Lung (tissue), 12 donors: ENCODE measurements around the gene RANBP17. TPM values are rescaled to one million over a fixed set of nuclear protein-coding genes. Genes with fewer than 3 reads are reported as not detected.
"Not testable (repeated sequence)": the region's sequence is repeated elsewhere in the genome, so short reads cannot be mapped to it uniquely, and the experiment has no call there.

Experiments
- ATAC-seq: fragments of 200-7000 bp; cut with Tn5 transposase; one replicate; pipeline ENCODE4 v1.9.1; 2020; ENCODE audit warnings: moderate number of reproducible peaks; ENCODE audit not compliant: insufficient read depth, low FRiP score
- DNase-seq, 3 donors: peaks; one replicate each; pipeline ENCODE4 v3.0.0-alpha.2; 2013 to 2017
- H3K27ac ChIP-seq, 2 donors: one replicate each; pipeline ENCODE4 v1.5.1; 2013; ENCODE audit warnings: mild to moderate bottlenecking in 2 of 2, moderate library complexity in 2 of 2, control low read depth in 1 of 2, inconsistent platforms in 1 of 2, low read depth in 1 of 2, low read length in 1 of 2
- H3K27me3 ChIP-seq, 3 donors: one replicate each; pipeline ENCODE4 v1.5.1; 2013; ENCODE audit warnings: low read length in 2 of 3; ENCODE audit not compliant: control insufficient read depth in 3 of 3, insufficient read depth in 3 of 3
- H3K36me3 ChIP-seq, 4 donors: one replicate each; pipeline ENCODE4 v1.5.1; 2013; ENCODE audit warnings: low read length in 4 of 4, mild to moderate bottlenecking in 1 of 4, moderate library complexity in 1 of 4; ENCODE audit not compliant: control insufficient read depth in 4 of 4, insufficient read depth in 4 of 4
- H3K4me1 ChIP-seq, 5 donors: one replicate each; pipeline ENCODE4 v1.5.1; 2013; ENCODE audit warnings: low read length in 5 of 5, mild to moderate bottlenecking in 2 of 5, moderate library complexity in 1 of 5; ENCODE audit not compliant: control insufficient read depth in 5 of 5, insufficient read depth in 5 of 5
- H3K4me3 ChIP-seq: one replicate; pipeline ENCODE4 v1.5.1; 2013; ENCODE audit warnings: mild to moderate bottlenecking, control low read depth, moderate library complexity
- H3K9ac ChIP-seq, 2 donors: one replicate each; pipeline ENCODE4 v1.5.1; 2013; ENCODE audit warnings: low read length in 2 of 2, control low read depth in 1 of 2; ENCODE audit not compliant: insufficient read depth in 1 of 2
- H3K9me3 ChIP-seq, 4 donors: one replicate each; pipeline ENCODE4 v1.5.1; 2013; ENCODE audit warnings: low read length in 3 of 4, mild to moderate bottlenecking in 1 of 4, moderate library complexity in 1 of 4; ENCODE audit not compliant: control insufficient read depth in 4 of 4, insufficient read depth in 3 of 4
- WGBS, 2 donors: extraction: QIAGEN DNeasy Blood & Tissue Kit; methylation state at CpG; one replicate each; pipeline ENCODE4 v1.1.7; 2013; 5-methylcytosine and 5-hydroxymethylcytosine counted together
- polyA plus RNA-seq, 2 donors: library from polyadenylated mRNA; stranded (reverse); fragments of 200-250 nt; gene quantifications; one replicate each; pipeline ENCODE4 v1.2.1, GENCODE V29; 2013
- total RNA-seq, 2 donors: library from RNA; depleted of rRNA in 1 of 2; stranded (reverse); fragments of >200 nt in 1 of 2; gene quantifications; one replicate each; pipeline ENCODE4 v1.2.1, GENCODE V29; 2014 to 2021
- TF ChIP-seq, protein P1 (sequence below): IDR thresholded peaks from 2 replicates; pipeline ENCODE4 v1.5.1; 2012; ENCODE audit warnings: mild to moderate bottlenecking; ENCODE audit errors: control extremely low read depth, extremely low read depth
- donor health status: control.
- donor health status: control.
- donor health status: Bipolar disorder and iron deficiency.
- donor health status: healthy.
- donor health status: DM: yes; HTN: yes; CAD: no.

The RANBP17 gene
- total and polyA plus RNA-seq, 4 donors: 1.8 to 130 (median 11.0) TPM

GRCh38 chr5:170832241-170832640 is 29.6 kb upstream of the RANBP17 start:
- Histone ChIP-seq H3K4me1 (peaks cover 0 to 1% (median 0%) of the 10 kb centered on the region in 5 donors), H3K4me3 (no peak overlapping the region), H3K9ac (no peak overlapping the region), H3K27ac (no peak overlapping the region), H3K9me3 (no peaks in the 10 kb centered on the region), H3K36me3 (no peaks in the 10 kb centered on the region), H3K27me3 (peaks cover 0 to 3% (median 0%) of the 10 kb centered on the region in 3 donors)
- TF ChIP-seq, protein P1, sequence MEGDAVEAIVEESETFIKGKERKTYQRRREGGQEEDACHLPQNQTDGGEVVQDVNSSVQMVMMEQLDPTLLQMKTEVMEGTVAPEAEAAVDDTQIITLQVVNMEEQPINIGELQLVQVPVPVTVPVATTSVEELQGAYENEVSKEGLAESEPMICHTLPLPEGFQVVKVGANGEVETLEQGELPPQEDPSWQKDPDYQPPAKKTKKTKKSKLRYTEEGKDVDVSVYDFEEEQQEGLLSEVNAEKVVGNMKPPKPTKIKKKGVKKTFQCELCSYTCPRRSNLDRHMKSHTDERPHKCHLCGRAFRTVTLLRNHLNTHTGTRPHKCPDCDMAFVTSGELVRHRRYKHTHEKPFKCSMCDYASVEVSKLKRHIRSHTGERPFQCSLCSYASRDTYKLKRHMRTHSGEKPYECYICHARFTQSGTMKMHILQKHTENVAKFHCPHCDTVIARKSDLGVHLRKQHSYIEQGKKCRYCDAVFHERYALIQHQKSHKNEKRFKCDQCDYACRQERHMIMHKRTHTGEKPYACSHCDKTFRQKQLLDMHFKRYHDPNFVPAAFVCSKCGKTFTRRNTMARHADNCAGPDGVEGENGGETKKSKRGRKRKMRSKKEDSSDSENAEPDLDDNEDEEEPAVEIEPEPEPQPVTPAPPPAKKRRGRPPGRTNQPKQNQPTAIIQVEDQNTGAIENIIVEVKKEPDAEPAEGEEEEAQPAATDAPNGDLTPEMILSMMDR: no peak
- no peak for ATAC-seq
- WGBS, 2 donors: 80 to 85% methylated on average over 7 of the region's 7 CpGs
- DNase-seq: no peak

DNA sequence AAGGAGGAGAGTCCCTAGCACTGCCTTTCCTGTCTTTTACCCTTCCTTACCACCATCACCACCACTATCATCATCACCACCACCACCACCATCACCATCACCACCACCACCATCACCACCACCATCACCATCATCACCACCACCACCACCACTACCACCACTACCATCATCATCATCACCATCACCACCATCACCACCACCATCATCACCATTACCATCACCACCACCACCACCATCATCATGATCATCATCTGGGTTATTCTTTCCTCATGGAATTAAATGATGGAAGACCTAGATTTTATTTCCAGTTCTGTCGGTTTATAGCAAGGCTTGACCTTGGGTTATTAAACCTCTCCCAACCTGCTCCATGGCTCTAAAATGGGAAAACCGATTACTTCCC is 27.8 kb upstream of the RANBP17 start:
- H3K9me3 ChIP-seq, H3K9ac ChIP-seq, H3K27ac ChIP-seq, DNase-seq, ATAC-seq, H3K27me3 ChIP-seq, H3K4me1 ChIP-seq, H3K4me3 ChIP-seq, H3K36me3 ChIP-seq: not testable (repeated sequence)
- 93 to 100% methylated on average over 2 of the region's 2 CpGs for WGBS, 2 donors

DNA sequence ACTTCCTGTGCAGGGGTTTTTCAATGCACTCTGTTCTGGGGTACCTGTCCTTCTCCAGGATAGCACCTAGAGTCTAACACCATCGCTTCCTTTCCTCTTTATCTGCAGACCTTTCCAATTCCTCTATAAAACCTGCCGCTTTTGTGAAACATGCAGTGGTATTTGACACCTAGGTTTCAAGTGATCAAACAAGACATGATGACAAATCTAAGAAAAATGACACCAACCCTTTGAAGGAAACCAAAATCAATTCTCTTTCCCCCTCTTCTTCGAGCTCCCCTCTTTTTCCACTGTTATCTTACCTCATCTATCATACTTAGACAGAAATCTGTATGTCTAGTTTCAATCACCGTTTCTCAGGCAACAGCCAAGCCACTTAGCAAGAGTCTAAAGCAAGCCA is 25.6 kb upstream of the RANBP17 start:
- H3K4me1 ChIP-seq: peaks cover 0 to 1% (median 0%) of the 10 kb centered on the region in 5 donors
- 62 to 77% methylated on average over 4 of the region's 4 CpGs for WGBS, 2 donors
- peaks cover 0 to 3% (median 0%) of the 10 kb centered on the region in 3 donors for H3K27me3 ChIP-seq
- H3K9ac ChIP-seq: no peak overlapping the region
- ATAC-seq (no peak), DNase-seq (no peak)
- no peak overlapping the region for H3K4me3 ChIP-seq
- no peaks in the 10 kb centered on the region for H3K36me3 ChIP-seq
- no peaks in the 10 kb centered on the region for H3K9me3 ChIP-seq
- TF ChIP-seq, protein P1: no peak
- H3K27ac ChIP-seq: no peak overlapping the region

- no peak overlapping the region for H3K4me3 ChIP-seq
- 73 to 85% methylated on average over 2 of the region's 2 CpGs for WGBS, 2 donors
- H3K27me3 ChIP-seq: no peaks in the 10 kb centered on the region
- H3K9ac ChIP-seq: no peak overlapping the region
- no peaks in the 10 kb centered on the region for H3K9me3 ChIP-seq
- TF ChIP-seq, protein P1: no peak
- DNase-seq: no peak
- H3K4me1 ChIP-seq: no peaks in the 10 kb centered on the region
- no peaks in the 10 kb centered on the region for H3K36me3 ChIP-seq
- ATAC-seq: no peak
- no peak overlapping the region for H3K27ac ChIP-seq
Observed at GRCh38 chr5:170843870-170844269, 17.9 kb upstream of the RANBP17 start.
